HepG2 (cell line): ENCODE results near the gene TMEM253. TPM values are rescaled to one million over a fixed set of nuclear protein-coding genes. Genes with fewer than 3 reads are reported as not detected.

Experiments used
- CBX2 ChIP-seq, 2 experiments: fragments of 200-600 bp in 1 of 2; sonication (generic); formaldehyde crosslinking in 1 of 2; IDR thresholded peaks; 2 replicates each; pipeline versions ENCODE4 v1.7.0 to v1.8.1; 2018 to 2022; ENCODE audit warnings: low read depth in 2 of 2, low read length in 1 of 2, mild to moderate bottlenecking in 1 of 2, missing genetic modification reagents in 1 of 2
- CENPBD1 ChIP-seq: sonication (generic); formaldehyde crosslinking; IDR thresholded peaks from 2 replicates; pipeline ENCODE4 v1.8.0; 2022; ENCODE audit warnings: missing genetic modification reagents, low read depth, mild to moderate bottlenecking, borderline replicate concordance
- CSRNP1 ChIP-seq: sonication (generic); formaldehyde crosslinking; IDR thresholded peaks from 2 replicates; pipeline ENCODE4 v1.8.1; 2023; ENCODE audit warnings: mild to moderate bottlenecking, missing genetic modification reagents
- FOSL1 ChIP-seq: sonication (generic); formaldehyde crosslinking; IDR thresholded peaks from 2 replicates; pipeline ENCODE4 v1.9.0; 2021; ENCODE audit warnings: missing genetic modification reagents, borderline replicate concordance
- HMGXB3 ChIP-seq: sonication (generic); formaldehyde crosslinking; IDR thresholded peaks from 2 replicates; pipeline ENCODE4 v1.4.0; 2020; ENCODE audit warnings: missing genetic modification reagents, borderline replicate concordance
- HNF1A ChIP-seq, 2 experiments: sonication (generic) in 1 of 2; formaldehyde crosslinking in 1 of 2; IDR thresholded peaks; 2 replicates each; pipeline versions ENCODE4 v1.4.0 to v1.6.1; 2016 to 2020; ENCODE audit warnings: borderline replicate concordance in 1 of 2, low read depth in 1 of 2, mild to moderate bottlenecking in 1 of 2, missing genetic modification reagents in 1 of 2
- KLF11 ChIP-seq: IDR thresholded peaks from 2 replicates; pipeline ENCODE4 v1.6.1; 2016; ENCODE audit warnings: missing compliant biosample characterization
- KLF12 ChIP-seq: sonication (generic); formaldehyde crosslinking; IDR thresholded peaks from 2 replicates; pipeline ENCODE4 v1.4.0; 2020; ENCODE audit warnings: missing genetic modification reagents, borderline replicate concordance
- NCOR1 ChIP-seq: fragments of 200-600 bp; sonication (generic); IDR thresholded peaks from 2 replicates; pipeline ENCODE4 v1.7.0; 2017; ENCODE audit warnings: antibody characterized with exemption, low read length, borderline replicate concordance
- RELA ChIP-seq: sonication (generic); formaldehyde crosslinking; IDR thresholded peaks from 2 replicates; pipeline ENCODE4 v1.4.0; 2020; ENCODE audit warnings: missing genetic modification reagents
- ZBTB42 ChIP-seq: sonication (generic); formaldehyde crosslinking; IDR thresholded peaks from 2 replicates; pipeline ENCODE4 v1.5.0; 2020; ENCODE audit warnings: mild to moderate bottlenecking, missing genetic modification reagents
- ZFY ChIP-seq: sonication (generic); formaldehyde crosslinking; IDR thresholded peaks from 2 replicates; pipeline ENCODE4 v1.4.0; 2020; ENCODE audit warnings: missing genetic modification reagents
- ZMAT3 ChIP-seq: sonication (generic); formaldehyde crosslinking; conservative IDR thresholded peaks from 2 replicates; pipeline ENCODE4 v1.7.0; 2021; ENCODE audit warnings: missing genetic modification reagents
- ZNF136 ChIP-seq: sonication (generic); formaldehyde crosslinking; IDR thresholded peaks from 2 replicates; pipeline ENCODE4 v1.8.1; 2022; ENCODE audit warnings: low read depth, mild to moderate bottlenecking, moderate library complexity, missing genetic modification reagents
- ZNF232 ChIP-seq: sonication (generic); formaldehyde crosslinking; IDR thresholded peaks from 2 replicates; pipeline ENCODE4 v1.4.0; 2020; ENCODE audit warnings: missing genetic modification reagents, borderline replicate concordance
- ZNF484 ChIP-seq: sonication (generic); formaldehyde crosslinking; IDR thresholded peaks from 2 replicates; pipeline ENCODE4 v1.5.1; 2020; ENCODE audit warnings: mild to moderate bottlenecking, low read depth, missing genetic modification reagents, borderline replicate concordance
- ZNF577 ChIP-seq: sonication (generic); formaldehyde crosslinking; IDR thresholded peaks from 2 replicates; pipeline ENCODE4 v1.4.0; 2020; ENCODE audit warnings: mild to moderate bottlenecking, low read depth, missing genetic modification reagents, borderline replicate concordance
- polyA plus RNA-seq, 8 experiments: library from polyadenylated mRNA; depleted of rRNA in 3 of 8; stranded (reverse) in 7 of 8; unstranded in 1 of 8; fragments of >200 nt; fragmentation: Illumina TruSeq in 4 of 8; extraction: Trizol in 4 of 8; gene quantifications; 2 replicates each; pipeline versions ENCODE4 v1.2.1 to v1.2.3, GENCODE V29; 2011 to 2016; ENCODE audit warnings: low read depth in 4 of 8, missing spikeins in 1 of 8, mixed read lengths in 1 of 8; ENCODE audit not compliant: insufficient read depth in 1 of 8
- total RNA-seq, 5 experiments: library from RNA; depleted of rRNA; stranded (reverse); fragments of >200 nt; fragmentation: Illumina TruSeq; extraction: Trizol; gene quantifications; 2 replicates each; pipeline ENCODE4 v1.2.3, GENCODE V29; 2016; ENCODE audit warnings: low read depth in 1 of 5

TMEM253 gene
- total and polyA plus RNA-seq, 2 of the 13 experiments (the other 11 are each of a cell fraction or from before 2014, with no cell fraction given) = 0.29 to 0.45 TPM

GRCh38 chr14:21092273-21093011 lies 8.4 kb upstream of the TMEM253 start (continued):
- TF ChIP-seq CSRNP1 (peak; percentile 91), HMGXB3 (peak; percentile 77; the same call in 1 of the 2 replicates), NCOR1 (no peak), ZFY (CRISPR knock-in tag) (peak; percentile 86), ZNF136 (peak; percentile 92; the same call in 1 of the 2 replicates), HNF1A (IDR thresholded peaks at IDR 0.05; ENCODE audit: low read depth) (no peak), HNF1A (CRISPR knock-in tag; IDR thresholded peaks at IDR 0.05; ENCODE audit: borderline replicate concordance) (peak; percentile 62; the same call in 1 of the 2 replicates), ZMAT3 (CRISPR knock-in tag) (peak; percentile 94; the same call in 1 of the 2 replicates), KLF11 (CRISPR knock-in tag) (peak; percentile 74; the same call in 1 of the 2 replicates), KLF12 (CRISPR knock-in tag) (peak; percentile 70; the same call in 1 of the 2 replicates), CENPBD1 (CRISPR knock-in tag) (no peak; the same call in 1 of the 2 replicates), ZNF577 (CRISPR knock-in tag) (no peak), ZNF484 (CRISPR knock-in tag) (no peak; the same call in 1 of the 2 replicates), CBX2 (IDR thresholded peaks at IDR 0.05; ENCODE audit: low read depth, low read length) (no peak), CBX2 (CRISPR knock-in tag; IDR thresholded peaks at IDR 0.05; ENCODE audit: low read depth) (no peak), ZNF232 (CRISPR knock-in tag) (no peak), ZBTB42 (CRISPR knock-in tag) (no peak), RELA (no peak), FOSL1 (CRISPR knock-in tag) (no peak)
